WTC11 (cell line): ENCODE data around the gene TIMP2. TPM values are rescaled to one million over a fixed set of nuclear protein-coding genes. Genes with fewer than 3 reads are reported as not detected.

ENCODE experiments used
- ATAC-seq: fragments of 200-7000 bp; cut with Tn5 transposase; 2 replicates; pipeline ENCODE4 v1.10.0; 2021; ENCODE audit warnings: mild to moderate bottlenecking, moderate library complexity
- CTCF ChIA-PET: fragments of 300-600 bp; sonication (Branson Sonifier 250); formaldehyde crosslinking; loops from one replicate; lab custom pipeline; 2021; ENCODE audit warnings: antibody characterized with exemption; lab: Charles Lee
- POLR2A ChIA-PET: fragments of 350-600 bp; sonication (Branson Sonifier 250); formaldehyde crosslinking; loops from one replicate; lab custom pipeline; 2021; ENCODE audit warnings: antibody characterized with exemption; lab: Charles Lee
- DNase-seq: peaks from one replicate; pipeline ENCODE4 v3.0.0; 2021; ENCODE audit warnings: low spot score
- H3K27ac Mint-ChIP-seq: 2 replicates; pipeline ENCODE4 v1.8.0; 2021; ENCODE audit warnings: mixed read lengths
- H3K27me3 Mint-ChIP-seq: 2 replicates; pipeline ENCODE4 v1.8.0; 2021; ENCODE audit warnings: low read depth, mild to moderate bottlenecking, moderate library complexity, mixed read lengths
- H3K36me3 Mint-ChIP-seq: 2 replicates; pipeline ENCODE4 v1.8.0; 2021; ENCODE audit warnings: mixed read lengths
- H3K4me1 Mint-ChIP-seq: 2 replicates; pipeline ENCODE4 v1.8.0; 2022; ENCODE audit warnings: mixed read lengths
- H3K4me3 Mint-ChIP-seq: 2 replicates; pipeline ENCODE4 v1.8.0; 2021; ENCODE audit warnings: mild to moderate bottlenecking, moderate library complexity, mixed read lengths
- H3K9me3 Mint-ChIP-seq: 2 replicates; pipeline ENCODE4 v1.8.0; 2021; ENCODE audit warnings: mixed read lengths
- AFF4 ChIP-seq: sonication (generic); formaldehyde crosslinking; IDR thresholded peaks from 2 replicates; pipeline ENCODE4 v1.8.1; 2023; ENCODE audit warnings: mild to moderate bottlenecking, missing genetic modification reagents, borderline replicate concordance
- ARID4B ChIP-seq: sonication (generic); formaldehyde crosslinking; IDR thresholded peaks from 2 replicates; pipeline ENCODE4 v1.8.0; 2023; ENCODE audit warnings: missing genetic modification reagents, mild to moderate bottlenecking, borderline replicate concordance
- ATF1 ChIP-seq: sonication (generic); formaldehyde crosslinking; IDR thresholded peaks from 2 replicates; pipeline ENCODE4 v1.8.1; 2023; ENCODE audit warnings: mild to moderate bottlenecking, moderate library complexity, missing genetic modification reagents
- E2F1 ChIP-seq: sonication (generic); formaldehyde crosslinking; IDR thresholded peaks from 2 replicates; pipeline ENCODE4 v1.8.0; 2022; ENCODE audit warnings: mild to moderate bottlenecking, missing genetic modification reagents
- E2F5 ChIP-seq: sonication (generic); formaldehyde crosslinking; IDR thresholded peaks from 2 replicates; pipeline ENCODE4 v1.8.1; 2022; ENCODE audit warnings: mild to moderate bottlenecking, moderate library complexity, missing genetic modification reagents
- ELF4 ChIP-seq: sonication (generic); formaldehyde crosslinking; IDR thresholded peaks from 2 replicates; pipeline ENCODE4 v1.8.1; 2022; ENCODE audit warnings: low read depth, mild to moderate bottlenecking, moderate library complexity, missing genetic modification reagents
- FOXJ3 ChIP-seq: sonication (generic); formaldehyde crosslinking; IDR thresholded peaks from 2 replicates; pipeline ENCODE4 v1.9.0; 2021; ENCODE audit warnings: missing genetic modification reagents, mild to moderate bottlenecking, borderline replicate concordance
- GTF2I ChIP-seq: fragments of 250-450 bp; sonication (Bioruptor Pico); conservative IDR thresholded peaks from 2 replicates; pipeline ENCODE4 v1.4.0; 2021; ENCODE audit warnings: mild to moderate bottlenecking
- HMGA2 ChIP-seq: fragments of 250-450 bp; sonication (Bioruptor Pico); IDR thresholded peaks from 2 replicates; pipeline ENCODE4 v1.4.0; 2021; ENCODE audit warnings: mild to moderate bottlenecking, moderate library complexity
- IRF2 ChIP-seq: sonication (generic); formaldehyde crosslinking; IDR thresholded peaks from 2 replicates; pipeline ENCODE4 v1.8.0; 2022; ENCODE audit warnings: low read depth, missing genetic modification reagents, borderline replicate concordance
- KAT7 ChIP-seq: sonication (generic); formaldehyde crosslinking; IDR thresholded peaks from 2 replicates; pipeline ENCODE4 v1.8.1; 2023; ENCODE audit warnings: missing genetic modification reagents, mild to moderate bottlenecking, borderline replicate concordance
- NR2C2 ChIP-seq: sonication (generic); formaldehyde crosslinking; IDR thresholded peaks from 2 replicates; pipeline ENCODE4 v1.8.0; 2022; ENCODE audit warnings: mild to moderate bottlenecking, missing genetic modification reagents
- RELA ChIP-seq: sonication (generic); formaldehyde crosslinking; IDR thresholded peaks from 2 replicates; pipeline ENCODE4 v1.8.1; 2022; ENCODE audit warnings: missing genetic modification reagents, mild to moderate bottlenecking, borderline replicate concordance
- TEAD1 ChIP-seq: sonication (generic); formaldehyde crosslinking; IDR thresholded peaks from 2 replicates; pipeline ENCODE4 v1.8.0; 2022; ENCODE audit warnings: mild to moderate bottlenecking, missing genetic modification reagents
- USF1 ChIP-seq: sonication (generic); formaldehyde crosslinking; IDR thresholded peaks from 2 replicates; pipeline ENCODE4 v1.8.0; 2022; ENCODE audit warnings: mild to moderate bottlenecking, missing genetic modification reagents
- ZNF121 ChIP-seq: sonication (generic); formaldehyde crosslinking; IDR thresholded peaks from 2 replicates; pipeline ENCODE4 v1.8.0; 2023; ENCODE audit warnings: missing genetic modification reagents
- ZNF317 ChIP-seq: sonication (generic); formaldehyde crosslinking; IDR thresholded peaks from 2 replicates; pipeline ENCODE4 v1.8.1; 2023; ENCODE audit warnings: low read depth, mild to moderate bottlenecking, moderate library complexity, missing genetic modification reagents, borderline replicate concordance
- ZNF423 ChIP-seq: fragments of 250-450 bp; sonication (Bioruptor Pico); IDR thresholded peaks from 2 replicates; pipeline ENCODE4 v2.1.2; 2022; ENCODE audit warnings: mild to moderate bottlenecking, moderate library complexity
- total RNA-seq: library from RNA; stranded (reverse); gene quantifications from 3 replicates; pipeline ENCODE4 v1.2.3, GENCODE V29; 2021

Gene TIMP2
- total RNA-seq, 1 experiment from 2014 or later: 37.1 TPM

GRCh38 chr17:78852709-78853121 is 72.5 kb downstream of the TIMP2 start (continued):
- TF ChIP-seq ARID4B (CRISPR knock-in tag) (no peak), HMGA2 (CRISPR knock-in tag) (no peak), AFF4 (CRISPR knock-in tag) (no peak)

- H3K4me1 Mint-ChIP-seq: peaks cover 2% of the 10 kb centered on the region; the same call in 1 of the 2 replicates
- TF ChIP-seq TEAD1 (CRISPR knock-in tag) (no peak), GTF2I (CRISPR knock-in tag) (no peak)
- ATAC-seq: no peak
- no peaks in the 10 kb centered on the region for H3K9me3 Mint-ChIP-seq
- ChIA-PET CTCF (interaction anchor here (1.0 kb wide), 1 partner anchor 17 kb away, joined by 6 read pairs; no protein-coding TSS in a partner anchor), POLR2A (no interaction called here)
- no peaks in the 10 kb centered on the region for H3K36me3 Mint-ChIP-seq
- H3K27ac Mint-ChIP-seq: no peak overlapping the region
- no peaks in the 10 kb centered on the region for H3K27me3 Mint-ChIP-seq
- DNase-seq: no peak
- no peak overlapping the region for H3K4me3 Mint-ChIP-seq
These were observed 76.2 kb downstream of the TIMP2 start for GRCh38 chr17:78849026-78849425.

- ATAC-seq: no peak
- no peak overlapping the region for H3K4me3 Mint-ChIP-seq
- H3K4me1 Mint-ChIP-seq: peaks cover 2% of the 10 kb centered on the region; the same call in 1 of the 2 replicates
- ChIA-PET CTCF (no interaction called here), POLR2A (no interaction called here)
- H3K27ac Mint-ChIP-seq: no peak overlapping the region
- no peaks in the 10 kb centered on the region for H3K9me3 Mint-ChIP-seq
- TF ChIP-seq TEAD1 (CRISPR knock-in tag): no peak
- no peak for TF ChIP-seq ATF1 (CRISPR knock-in tag)
- no peak for TF ChIP-seq ZNF317 (CRISPR knock-in tag)
- no peak for DNase-seq
- H3K27me3 Mint-ChIP-seq: no peaks in the 10 kb centered on the region
- no peaks in the 10 kb centered on the region for H3K36me3 Mint-ChIP-seq
These were observed 78.1 kb downstream of the TIMP2 start for GRCh38 chr17:78847052-78847451.

- H3K9me3 Mint-ChIP-seq: no peaks in the 10 kb centered on the region
- H3K27ac Mint-ChIP-seq: no peak overlapping the region
- peaks cover 10% of the 10 kb centered on the region for H3K4me1 Mint-ChIP-seq
- H3K27me3 Mint-ChIP-seq: no peaks in the 10 kb centered on the region
- ChIA-PET CTCF (interaction anchor here (1.5 to 4.2 kb wide), 4 partner anchors 8 to 129 kb away, joined by 3 to 27 read pairs (median 12); no protein-coding TSS in a partner anchor), POLR2A (interaction anchor here (0.7 kb wide), 1 partner anchor 48 kb away, joined by 11 read pairs; no protein-coding TSS in a partner anchor)
- ATAC-seq: no peak
- no peak overlapping the region for H3K4me3 Mint-ChIP-seq
- H3K36me3 Mint-ChIP-seq: no peaks in the 10 kb centered on the region
- no peak for TF ChIP-seq E2F5
- TF ChIP-seq ZNF423: no peak
- TF ChIP-seq IRF2 (CRISPR knock-in tag): no peak
- no peak for TF ChIP-seq FOXJ3
- TF ChIP-seq RELA (CRISPR knock-in tag): no peak
- TF ChIP-seq ELF4 (CRISPR knock-in tag): no peak
- no peak for TF ChIP-seq USF1
- TF ChIP-seq ZNF121 (CRISPR knock-in tag): no peak
- TF ChIP-seq NR2C2 (CRISPR knock-in tag): no peak
- TF ChIP-seq E2F1 (CRISPR knock-in tag): no peak
- TF ChIP-seq KAT7 (CRISPR knock-in tag): no peak
- DNase-seq: no peak
These were observed 80.7 kb downstream of the TIMP2 start for GRCh38 chr17:78844301-78845005.
